Karpas-422 (cell line): Measurements from ENCODE around the gene GOLGA5. TPM values are rescaled to one million over a fixed set of nuclear protein-coding genes. Genes with fewer than 3 reads are reported as not detected.
"Not testable (repeated sequence)": the region's sequence is repeated elsewhere in the genome, so short reads cannot be mapped to it uniquely, and the experiment has no call there.

Experiments
- DNase-seq: peaks from one replicate; pipeline ENCODE4 v3.0.0-alpha.2; 2015
- H2AFZ ChIP-seq: fragments of 200-600 bp; sonication (generic); 2 replicates; pipeline ENCODE4 v1.6.1; 2014; ENCODE audit warnings: antibody characterized with exemption, low read length, mixed read lengths
- H3K27ac ChIP-seq: fragments of 200-600 bp; sonication (generic); 2 replicates; pipeline ENCODE4 v1.5.1; 2014; ENCODE audit warnings: mild to moderate bottlenecking, low read length, moderate library complexity
- H3K27me3 ChIP-seq: fragments of 200-600 bp; sonication (generic); 2 replicates; pipeline ENCODE4 v1.6.1; 2014; ENCODE audit warnings: low read length, mixed read lengths
- H3K36me3 ChIP-seq: fragments of 200-600 bp; sonication (generic); 2 replicates; pipeline ENCODE4 v1.6.1; 2014; ENCODE audit warnings: low read length, mixed read lengths; ENCODE audit not compliant: insufficient read depth
- H3K4me1 ChIP-seq: fragments of 200-600 bp; sonication (generic); 2 replicates; pipeline ENCODE4 v1.6.1; 2014; ENCODE audit warnings: mild to moderate bottlenecking, low read length, mixed read lengths
- H3K4me2 ChIP-seq: fragments of 200-600 bp; sonication (generic); 2 replicates; pipeline ENCODE4 v1.6.1; 2014; ENCODE audit warnings: low read length, low read depth, mild to moderate bottlenecking; ENCODE audit not compliant: poor library complexity, severe bottlenecking
- H3K4me3 ChIP-seq: fragments of 200-600 bp; sonication (generic); 2 replicates; pipeline ENCODE4 v1.5.1; 2014; ENCODE audit warnings: mild to moderate bottlenecking, antibody characterized with exemption, low read length, mixed read lengths
- H3K79me2 ChIP-seq: fragments of 200-600 bp; sonication (generic); 2 replicates; pipeline ENCODE4 v1.6.1; 2014; ENCODE audit warnings: mild to moderate bottlenecking, low read length, mixed read lengths
- H3K9ac ChIP-seq: fragments of 200-600 bp; sonication (generic); 2 replicates; pipeline ENCODE4 v1.6.0; 2014; ENCODE audit warnings: low read length
- H3K9me2 ChIP-seq: fragments of 200-600 bp; sonication (generic), shearing (Covaris generic); replicated peaks from 2 replicates; pipeline ENCODE4 v1.6.0; 2014; ENCODE audit warnings: mild to moderate bottlenecking, low read length, moderate library complexity; ENCODE audit not compliant: insufficient read depth
- H3K9me3 ChIP-seq: fragments of 300-700, 200-600 bp; sonication (generic); 2 replicates; pipeline ENCODE4 v1.6.1; 2014; ENCODE audit warnings: low read length, mixed read lengths
- H4K20me1 ChIP-seq: fragments of 200-600 bp; sonication (generic); 2 replicates; pipeline ENCODE4 v1.6.1; 2014; ENCODE audit warnings: mild to moderate bottlenecking, antibody characterized with exemption, low read length, low read depth; ENCODE audit not compliant: insufficient read depth
- total RNA-seq: library from RNA; depleted of rRNA; stranded (reverse); fragments of >200 nt; shearing (Covaris generic); gene quantifications from 2 replicates; pipeline ENCODE4 v1.2.3, GENCODE V29; 2014; ENCODE audit warnings: low replicate concordance

Gene GOLGA5
- total RNA-seq, 1 experiment from 2014 or later: 50.6 TPM

DNA sequence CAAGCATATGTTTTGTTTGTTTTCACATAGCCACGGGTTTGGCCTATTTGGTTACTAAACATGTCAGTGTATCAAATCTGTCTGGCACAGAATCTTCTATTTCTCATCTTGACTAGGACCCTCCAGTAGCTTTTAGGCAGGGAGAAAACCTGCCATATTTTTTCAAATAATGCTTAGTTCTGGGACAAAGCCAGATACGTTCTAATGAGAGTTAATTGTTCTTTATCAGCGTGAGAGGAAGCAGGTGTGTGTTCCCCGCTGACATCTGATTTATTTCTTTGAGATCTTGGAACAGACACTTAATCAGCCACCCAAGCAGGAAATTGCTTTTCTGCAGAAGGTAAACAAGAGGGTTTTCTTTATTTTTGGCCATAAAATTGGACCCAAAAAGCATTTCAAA, 54.8 kb downstream of the GOLGA5 start:
- H3K79me2 ChIP-seq: no peaks in the 10 kb centered on the region
- H3K9me2 ChIP-seq: no peaks in the 10 kb centered on the region
- H4K20me1 ChIP-seq: no peaks in the 10 kb centered on the region
- H2AFZ ChIP-seq: no peak overlapping the region
- peaks cover 6% of the 10 kb centered on the region; the same call in 1 of the 2 replicates for H3K4me1 ChIP-seq
- H3K9me3 ChIP-seq: no peaks in the 10 kb centered on the region
- no peak overlapping the region for H3K4me3 ChIP-seq
- no peaks in the 10 kb centered on the region for H3K27me3 ChIP-seq
- H3K4me2 ChIP-seq: no peak overlapping the region
- no peak overlapping the region for H3K9ac ChIP-seq
- H3K27ac ChIP-seq: no peak overlapping the region
- no peaks in the 10 kb centered on the region for H3K36me3 ChIP-seq
- DNase-seq: no peak

GRCh38 chr14:92850492-92850891, 56.4 kb downstream of the GOLGA5 start:
- no peak for DNase-seq
- no peak overlapping the region for H2AFZ ChIP-seq
- no peak overlapping the region for H3K27ac ChIP-seq
- no peaks in the 10 kb centered on the region for H3K27me3 ChIP-seq
- H3K79me2 ChIP-seq: no peaks in the 10 kb centered on the region
- no peak overlapping the region for H3K4me2 ChIP-seq
- no peaks in the 10 kb centered on the region for H3K36me3 ChIP-seq
- no peaks in the 10 kb centered on the region for H3K9me2 ChIP-seq
- H3K4me1 ChIP-seq: no peaks in the 10 kb centered on the region
- H4K20me1 ChIP-seq: no peaks in the 10 kb centered on the region
- H3K9ac ChIP-seq: no peak overlapping the region
- H3K4me3 ChIP-seq: no peak overlapping the region
- H3K9me3 ChIP-seq: no peaks in the 10 kb centered on the region

DNA sequence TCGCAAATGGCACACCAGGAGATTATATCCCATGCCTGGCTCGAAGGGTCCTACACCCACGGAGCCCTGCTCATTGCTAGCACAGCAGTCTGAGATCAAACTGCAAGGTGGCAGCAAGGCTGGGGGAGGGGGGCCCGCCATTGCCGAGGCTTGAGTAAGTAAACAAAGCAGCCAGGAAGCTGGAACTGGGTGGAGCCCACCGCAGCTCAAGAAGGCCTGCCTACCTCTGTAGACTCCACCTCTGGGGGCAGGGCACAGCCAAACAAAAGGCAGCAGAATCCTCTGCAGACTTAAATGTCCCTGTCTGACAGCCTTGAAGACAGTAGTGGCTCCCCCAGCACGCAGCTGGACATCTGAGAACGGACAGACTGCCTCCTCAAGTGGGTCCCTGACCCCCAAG, 59.0 kb downstream of the GOLGA5 start:
- not testable (repeated sequence) for H3K27me3 ChIP-seq, H3K9me2 ChIP-seq, H3K9ac ChIP-seq, H4K20me1 ChIP-seq, H3K4me1 ChIP-seq, H2AFZ ChIP-seq, H3K9me3 ChIP-seq, DNase-seq, H3K4me3 ChIP-seq, H3K4me2 ChIP-seq, H3K79me2 ChIP-seq, H3K27ac ChIP-seq, H3K36me3 ChIP-seq

DNA sequence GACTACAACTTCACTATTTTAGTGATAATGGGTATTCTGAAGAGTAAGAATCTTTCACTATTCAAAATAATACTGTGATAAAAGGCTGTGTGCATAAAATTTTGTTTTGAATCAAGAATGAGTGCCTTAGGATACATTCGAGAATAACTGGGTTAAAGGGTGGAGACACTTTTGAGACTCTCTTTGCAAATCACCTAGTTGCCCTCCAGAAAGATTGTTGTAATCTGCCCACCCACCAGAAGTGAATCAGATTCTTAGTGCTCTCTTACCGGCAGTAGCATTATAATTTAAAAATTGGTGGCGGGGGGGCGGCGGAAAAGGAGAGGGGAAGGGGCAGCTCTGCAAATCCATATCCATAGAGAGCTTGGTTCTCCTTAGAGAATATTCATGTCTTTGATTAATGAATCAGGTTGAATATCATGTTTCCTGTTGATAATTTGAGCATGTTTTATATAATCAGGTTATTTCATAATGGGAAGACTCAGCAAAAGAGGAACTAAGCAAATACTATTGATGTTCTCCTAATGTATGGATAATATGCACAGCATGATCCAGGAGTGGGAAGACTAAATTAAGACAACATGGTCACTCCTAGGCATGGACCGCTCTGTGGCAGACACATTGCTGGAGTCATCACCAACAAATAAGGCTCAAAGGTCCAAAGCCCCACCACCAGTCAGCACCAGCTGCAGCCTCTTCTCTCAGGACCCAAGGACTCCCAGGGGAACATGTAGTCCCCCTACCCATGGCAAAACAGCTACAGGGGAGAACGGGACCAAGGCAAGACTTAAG, 66.1 kb downstream of the GOLGA5 start:
- Histone ChIP-seq H3K36me3 (no peaks in the 10 kb centered on the region), H3K9me3 (no peaks in the 10 kb centered on the region), H3K27me3 (no peaks in the 10 kb centered on the region), H3K27ac (no peak overlapping the region), H3K4me2 (no peak overlapping the region), H2AFZ (no peak overlapping the region), H3K4me3 (no peak overlapping the region), H3K79me2 (no peaks in the 10 kb centered on the region), H3K9ac (no peak overlapping the region), H3K9me2 (no peaks in the 10 kb centered on the region), H3K4me1 (no peaks in the 10 kb centered on the region), H4K20me1 (no peaks in the 10 kb centered on the region)
- no peak for DNase-seq

GRCh38 chr14:92861856-92862745, 68.0 kb downstream of the GOLGA5 start:
- Histone ChIP-seq H3K36me3 (no peaks in the 10 kb centered on the region), H3K27me3 (peaks cover 5% of the 10 kb centered on the region; the same call in 1 of the 2 replicates), H3K9ac (no peak overlapping the region), H3K79me2 (no peaks in the 10 kb centered on the region), H3K4me2 (no peak overlapping the region), H4K20me1 (no peaks in the 10 kb centered on the region), H3K4me1 (no peaks in the 10 kb centered on the region), H3K9me2 (no peaks in the 10 kb centered on the region), H2AFZ (no peak overlapping the region), H3K9me3 (no peaks in the 10 kb centered on the region), H3K27ac (no peak overlapping the region), H3K4me3 (no peak overlapping the region)
- DNase-seq: no peak

DNA sequence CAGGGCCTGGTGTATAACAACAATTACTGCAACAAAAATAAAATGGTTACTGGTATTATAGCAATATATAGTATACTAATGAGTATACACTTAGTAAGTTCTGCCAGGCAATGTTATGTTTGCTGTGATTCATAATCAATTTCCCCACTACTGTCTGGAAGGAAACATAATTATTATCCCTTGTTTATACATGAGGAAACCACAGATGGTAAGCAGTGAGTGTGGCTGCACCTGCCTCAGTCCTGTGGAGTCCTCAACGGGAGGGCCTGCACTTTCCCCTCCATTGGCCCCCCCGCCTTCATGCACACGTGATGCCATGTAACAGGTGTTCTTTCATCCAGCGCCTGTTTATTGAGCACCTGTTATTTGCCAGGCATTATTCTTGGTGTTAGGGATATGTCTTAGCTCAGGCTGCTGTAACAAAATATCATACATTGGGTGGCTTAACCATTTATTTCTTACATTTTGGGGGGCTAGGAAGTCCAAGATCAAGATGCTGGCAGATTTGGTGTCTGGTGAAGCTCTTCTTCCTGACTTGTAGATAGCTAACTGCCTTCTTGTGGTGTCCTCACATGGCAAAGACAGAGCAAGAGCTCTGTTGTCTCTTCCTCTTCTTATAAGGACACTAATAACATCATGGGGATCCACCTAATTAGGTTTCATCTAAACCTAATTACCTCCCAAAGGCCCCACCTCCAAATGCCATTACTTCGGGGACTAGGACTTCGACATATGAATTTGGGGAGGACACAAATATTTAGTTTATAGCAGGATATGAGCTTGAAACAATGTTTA, 69.4 kb downstream of the GOLGA5 start:
- no peaks in the 10 kb centered on the region for H3K9me2 ChIP-seq
- DNase-seq: no peak
- H3K4me1 ChIP-seq: no peaks in the 10 kb centered on the region
- H3K4me2 ChIP-seq: no peak overlapping the region
- no peaks in the 10 kb centered on the region for H3K36me3 ChIP-seq
- no peak overlapping the region for H3K4me3 ChIP-seq
- no peaks in the 10 kb centered on the region for H4K20me1 ChIP-seq
- H3K9ac ChIP-seq: no peak overlapping the region
- H3K9me3 ChIP-seq: no peaks in the 10 kb centered on the region
- H3K79me2 ChIP-seq: no peaks in the 10 kb centered on the region
- no peak overlapping the region for H3K27ac ChIP-seq
- H2AFZ ChIP-seq: no peak overlapping the region
- H3K27me3 ChIP-seq: peaks cover 5% of the 10 kb centered on the region; the same call in 1 of the 2 replicates

DNA sequence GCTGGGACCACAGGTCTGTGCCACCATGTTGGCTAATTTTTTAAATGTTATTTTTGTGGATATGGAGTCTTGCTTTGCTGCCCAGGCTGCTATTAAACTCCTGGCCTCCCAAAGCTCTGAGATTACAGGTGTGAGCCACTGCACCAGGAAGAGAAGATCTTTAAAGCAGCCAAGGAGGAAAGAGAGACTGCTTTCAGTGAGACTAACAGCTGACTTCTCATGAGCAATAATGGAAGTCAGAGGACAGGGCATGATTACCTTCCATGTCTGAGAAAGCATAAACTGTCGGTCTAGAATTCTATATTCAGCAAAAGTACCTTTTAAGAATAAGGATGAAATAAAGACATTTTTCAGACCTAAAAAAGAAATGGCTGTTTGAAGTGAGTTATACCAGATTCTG, 71.6 kb downstream of the GOLGA5 start:
- Histone ChIP-seq H3K27me3 (peaks cover 5% of the 10 kb centered on the region; the same call in 1 of the 2 replicates), H3K36me3 (no peaks in the 10 kb centered on the region), H3K9ac (no peak overlapping the region), H3K27ac (no peak overlapping the region), H3K4me2 (no peak overlapping the region), H3K9me3 (no peaks in the 10 kb centered on the region), H4K20me1 (no peaks in the 10 kb centered on the region), H3K79me2 (no peaks in the 10 kb centered on the region), H3K4me3 (no peak overlapping the region), H2AFZ (no peak overlapping the region), H3K4me1 (no peaks in the 10 kb centered on the region), H3K9me2 (no peaks in the 10 kb centered on the region)
- no peak for DNase-seq
